Stimulated activated CD8-positive, alpha-beta memory T cell treated with anti-CD3 and anti-CD28 coated beads, Interleukin-7, amount 100 ng/mL, for 24 hours (primary cell): Measurements from ENCODE around the gene MPND.
A peak's percentile ranks its signal among the peaks of the same experiment; 100 is the strongest.

Experiments
- DNase-seq: peaks from one replicate; pipeline ENCODE4 v3.0.0-alpha.2; 2020; ENCODE audit warnings: low read depth

MPND gene

DNA sequence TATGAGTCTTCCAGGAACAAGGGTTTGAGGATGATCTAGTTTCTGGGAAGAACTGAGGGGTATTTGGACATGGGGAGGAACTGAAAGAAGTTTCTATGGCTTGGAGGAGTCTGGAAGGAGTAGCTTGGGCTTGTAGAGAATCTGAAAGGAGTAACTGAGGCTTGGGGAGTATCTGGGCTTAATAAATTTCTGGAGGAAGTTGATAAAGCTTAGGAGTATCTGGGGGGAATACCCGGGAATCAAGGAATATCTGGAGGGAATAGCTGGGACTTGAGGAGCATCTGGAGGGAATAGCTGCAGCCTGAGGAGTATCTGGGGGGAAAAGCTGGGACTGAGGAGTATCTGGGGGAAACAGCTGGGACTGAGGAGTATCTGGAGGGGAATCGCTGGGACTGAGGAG is 22.9 kb upstream of the MPND start:
- DNase-seq: no peak

- no peak for DNase-seq
Measured at GRCh38 chr19:4322942-4323665, 20.3 kb upstream of the MPND start.

DNA sequence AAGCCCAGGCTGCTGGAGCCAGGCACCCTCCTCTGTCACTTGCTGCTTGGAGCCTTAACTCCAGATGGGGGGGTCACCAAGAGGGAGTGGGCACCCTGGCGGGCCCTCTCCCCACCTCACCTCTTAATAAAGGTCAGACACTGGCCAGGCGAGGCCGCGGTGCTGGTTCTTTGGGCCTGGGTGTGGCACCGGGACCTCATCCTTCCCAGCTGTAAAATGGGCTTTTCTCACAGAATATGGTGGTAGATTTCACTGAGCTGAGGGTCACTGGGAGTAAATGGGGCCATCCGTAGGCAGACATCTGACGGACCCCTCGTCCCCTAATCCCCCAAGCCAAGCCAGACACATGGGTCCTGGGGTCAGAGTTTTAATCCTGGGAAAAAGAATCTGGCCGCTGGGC is 19.7 kb upstream of the MPND start:
- no peak for DNase-seq

- DNase-seq: no peak
Measured at GRCh38 chr19:4324228-4324627, 19.1 kb upstream of the MPND start.

GRCh38 chr19:4326215-4326836 is 17.0 kb upstream of the MPND start:
- DNase-seq: no peak

DNA sequence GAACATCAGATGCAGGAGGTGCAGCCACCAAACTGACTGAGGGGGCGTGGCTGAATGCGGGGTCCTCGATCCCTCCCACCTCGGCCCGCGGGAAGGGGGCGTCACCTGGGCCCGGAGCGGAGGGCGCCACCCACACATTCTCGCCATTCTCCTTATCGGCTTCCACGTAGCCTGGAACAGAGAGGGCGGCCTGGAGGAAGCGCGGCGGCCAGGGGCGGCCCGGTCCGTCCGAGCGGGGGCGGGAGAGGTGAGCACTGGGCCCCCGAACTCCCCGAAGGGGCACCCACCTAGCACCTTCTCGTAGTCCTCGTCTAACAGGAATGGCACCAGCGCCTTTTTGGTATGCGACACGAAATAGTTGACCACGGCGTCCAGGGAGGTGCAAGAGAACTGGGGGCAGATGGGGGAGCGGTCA is 16.5 kb upstream of the MPND start:
- DNase-seq: no peak

DNA sequence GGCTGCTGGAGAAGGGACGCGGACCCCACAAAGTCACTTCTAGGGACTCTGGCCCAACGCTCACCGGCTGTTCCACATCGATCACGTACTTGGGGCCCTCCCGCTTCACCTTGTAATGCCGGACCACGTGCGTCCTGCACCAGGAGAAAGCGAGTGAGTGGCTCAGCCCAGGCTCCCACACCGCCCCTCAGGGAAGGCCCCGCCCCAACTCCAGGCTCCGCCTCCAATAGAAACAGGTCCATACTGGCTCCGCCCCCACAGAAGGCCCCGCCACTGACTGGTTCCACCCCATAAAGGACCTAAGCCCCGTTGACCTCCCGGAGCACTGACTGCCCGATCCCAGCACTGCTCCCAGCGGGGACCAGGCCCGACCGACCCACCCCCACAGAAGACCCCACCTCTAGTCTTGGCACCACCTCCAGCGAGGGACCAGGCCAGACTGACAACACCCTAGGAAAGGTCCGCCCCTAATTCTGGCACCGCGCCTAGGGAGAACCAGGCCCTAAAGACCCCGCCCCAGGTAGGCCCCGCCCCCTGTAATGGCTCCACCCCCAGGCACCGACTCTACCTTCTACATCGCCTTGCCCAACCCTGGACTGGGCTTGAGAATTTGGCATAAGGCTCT is 16.0 kb upstream of the MPND start:
- peak; percentile 65 for DNase-seq

GRCh38 chr19:4327877-4328242 is 15.5 kb upstream of the MPND start:
- no peak for DNase-seq

DNA sequence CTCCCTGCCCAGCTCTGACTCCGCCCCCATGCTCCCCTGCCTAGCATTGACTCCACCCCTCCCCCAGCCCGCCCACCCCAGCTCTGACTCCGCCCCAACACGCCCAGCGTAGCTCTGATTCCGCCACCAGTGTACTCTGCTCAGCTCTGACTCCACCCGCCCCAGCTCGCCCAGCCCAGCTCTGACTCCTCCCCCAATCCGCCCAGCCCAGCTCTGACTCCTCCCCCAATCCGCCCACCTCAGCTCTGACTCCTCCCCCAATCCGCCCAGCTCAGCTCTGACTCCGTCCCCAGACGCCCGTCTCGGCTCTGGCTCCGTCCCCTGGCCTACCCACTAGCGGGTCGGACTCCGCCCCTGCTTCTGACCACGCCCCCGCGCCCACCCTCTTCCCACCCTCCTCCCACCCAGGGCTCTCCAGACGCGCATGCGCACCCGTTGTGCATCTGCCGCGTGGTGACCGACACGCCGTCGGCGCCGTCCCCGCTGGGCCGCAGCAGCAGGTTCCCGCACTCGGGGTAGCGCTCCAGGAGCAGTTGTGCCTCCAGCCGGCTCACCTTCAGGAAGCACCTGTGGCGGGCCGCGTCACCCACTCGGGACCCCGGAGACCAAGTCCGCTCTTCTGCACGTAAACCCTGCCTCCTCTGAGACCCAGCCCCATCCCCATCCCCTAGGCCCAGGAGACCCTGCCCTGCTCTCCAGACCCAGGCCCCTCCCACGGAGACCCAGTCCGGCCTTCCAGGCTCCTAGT is 14.9 kb upstream of the MPND start:
- peak; percentile 96 for DNase-seq

DNA sequence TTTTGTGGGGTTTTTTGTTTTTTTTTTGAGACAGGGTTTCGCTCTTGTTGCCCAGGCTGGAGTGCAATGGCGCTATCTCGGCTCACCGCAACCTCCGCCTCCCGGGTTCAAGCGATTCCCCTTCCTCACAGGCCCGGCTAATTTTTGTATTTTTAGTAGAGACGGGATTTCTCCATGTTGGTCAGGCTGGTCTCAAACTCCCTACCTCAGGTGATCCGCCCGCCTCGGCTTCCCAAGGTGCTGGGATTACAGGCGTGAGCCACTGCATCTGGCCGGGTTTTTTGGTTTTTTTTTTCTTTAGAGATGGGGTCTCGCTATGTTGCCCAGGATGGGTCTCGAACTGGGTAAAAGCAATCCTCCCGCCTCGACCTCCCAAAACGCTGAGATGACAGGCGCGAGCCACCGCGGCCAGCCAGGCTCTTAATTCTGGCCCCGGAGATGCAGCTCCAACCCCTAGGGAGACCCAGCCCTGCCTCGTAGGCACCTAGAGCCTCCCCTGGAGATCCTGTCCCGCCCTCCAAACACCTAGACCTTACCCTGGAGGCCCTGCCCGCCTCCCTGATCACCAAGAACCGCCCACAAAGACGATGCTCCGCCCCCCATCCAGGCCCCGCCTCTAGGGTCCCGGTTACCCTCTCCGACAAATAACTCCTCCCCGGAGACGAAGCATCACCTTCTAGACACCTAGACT is 14.2 kb upstream of the MPND start:
- DNase-seq: peak; percentile 29

DNA sequence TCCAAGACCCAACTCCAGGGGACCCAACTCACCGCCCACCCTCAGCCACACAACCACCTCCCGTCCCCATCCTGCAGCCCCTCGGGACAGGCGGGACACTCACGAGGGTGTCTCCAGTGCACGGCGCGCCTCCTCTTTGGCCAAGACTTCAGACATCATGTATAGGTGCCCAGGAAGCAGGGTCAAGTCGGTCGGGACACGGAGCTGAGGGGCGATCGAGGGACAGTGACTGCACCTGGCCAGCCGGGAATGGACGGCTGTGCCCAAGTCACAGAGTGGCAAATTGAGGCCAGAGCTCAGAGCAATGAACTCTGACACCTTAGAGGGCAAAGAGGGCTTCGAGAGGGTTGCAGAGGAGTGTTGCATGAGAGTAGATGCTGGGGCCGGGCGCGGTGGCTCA is 13.5 kb upstream of the MPND start:
- no peak for DNase-seq

GRCh38 chr19:4334929-4335570 is 8.3 kb upstream of the MPND start:
- no peak for DNase-seq

DNA sequence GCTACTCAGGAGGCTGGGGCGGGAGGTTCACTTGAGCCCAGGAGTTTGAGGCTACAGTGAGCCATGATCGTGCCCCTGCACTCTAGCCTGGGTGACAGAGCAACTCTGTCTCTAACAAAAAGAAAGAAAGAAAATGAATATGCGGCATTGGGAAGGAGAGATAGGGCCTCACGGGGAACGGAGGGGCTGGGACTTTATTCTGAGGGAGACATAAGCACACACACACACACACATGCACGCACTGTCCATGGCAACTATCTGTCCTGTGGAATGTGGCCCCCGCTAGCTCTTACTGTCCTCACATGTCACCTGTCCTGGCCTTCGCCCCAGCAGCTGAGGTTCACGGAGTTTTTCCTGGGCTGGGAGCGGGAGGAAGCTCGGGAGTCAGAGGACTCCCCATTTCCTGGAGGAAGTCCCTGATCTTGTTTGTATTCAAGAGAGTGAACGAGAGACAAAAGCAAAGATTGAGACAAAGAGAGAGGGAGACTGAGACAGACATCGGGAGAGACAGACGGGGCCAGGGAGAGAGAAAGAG is 5.4 kb upstream of the MPND start:
- no peak for DNase-seq

DNA sequence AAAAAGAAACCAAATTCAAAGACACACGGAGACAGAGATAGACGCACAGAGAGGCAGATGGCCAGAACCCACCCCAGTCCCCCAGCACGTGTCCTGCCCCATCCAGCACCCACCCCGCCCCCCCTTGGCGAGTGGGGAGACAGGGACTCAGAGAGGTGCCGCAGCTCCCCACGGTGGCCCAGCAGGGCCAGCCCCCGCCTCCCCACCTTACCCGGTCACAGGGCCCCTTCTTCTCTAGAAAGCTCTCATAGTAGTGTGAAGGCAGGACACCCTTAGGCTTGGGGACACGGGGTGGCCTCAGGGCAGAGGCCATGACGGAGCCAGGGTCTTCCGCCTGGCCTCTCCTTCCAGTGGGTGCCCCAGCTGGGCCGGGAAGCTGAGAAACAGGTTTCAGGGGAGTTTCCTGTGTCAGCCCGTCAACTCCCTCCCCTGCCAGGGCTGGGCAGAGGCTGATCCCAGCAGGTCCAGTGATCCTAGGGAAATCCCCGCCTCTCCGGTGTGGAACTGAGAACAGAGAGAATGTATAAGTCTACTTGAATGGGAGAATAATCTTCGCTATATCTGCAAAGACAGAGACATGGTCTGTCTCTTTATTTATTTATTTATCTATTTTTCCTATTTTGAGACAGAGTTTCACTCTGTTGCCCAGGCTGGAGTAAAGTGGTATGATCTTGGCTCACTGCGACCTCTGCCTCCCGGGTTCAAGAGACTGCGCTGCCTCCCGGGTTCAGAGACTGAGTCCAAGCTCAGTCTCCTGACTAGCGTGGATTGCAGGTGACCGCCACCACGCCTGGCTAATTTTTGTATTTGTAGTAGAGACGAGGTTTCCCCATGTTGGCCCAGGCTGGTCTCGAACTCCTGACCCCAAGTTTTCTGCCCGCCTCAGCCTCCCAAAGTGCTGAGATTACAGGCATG is 4.7 kb upstream of the MPND start, which contains the start of gene STAP2:
Gene STAP2, minus strand, starts transcription at position 387 of the 915 bp plus-strand sequence. Its CDS starts 74 bp downstream, at position 313.
- DNase-seq: no peak

- DNase-seq: no peak
Measured at GRCh38 chr19:4342314-4342614, 1.1 kb upstream of the MPND start.

DNA sequence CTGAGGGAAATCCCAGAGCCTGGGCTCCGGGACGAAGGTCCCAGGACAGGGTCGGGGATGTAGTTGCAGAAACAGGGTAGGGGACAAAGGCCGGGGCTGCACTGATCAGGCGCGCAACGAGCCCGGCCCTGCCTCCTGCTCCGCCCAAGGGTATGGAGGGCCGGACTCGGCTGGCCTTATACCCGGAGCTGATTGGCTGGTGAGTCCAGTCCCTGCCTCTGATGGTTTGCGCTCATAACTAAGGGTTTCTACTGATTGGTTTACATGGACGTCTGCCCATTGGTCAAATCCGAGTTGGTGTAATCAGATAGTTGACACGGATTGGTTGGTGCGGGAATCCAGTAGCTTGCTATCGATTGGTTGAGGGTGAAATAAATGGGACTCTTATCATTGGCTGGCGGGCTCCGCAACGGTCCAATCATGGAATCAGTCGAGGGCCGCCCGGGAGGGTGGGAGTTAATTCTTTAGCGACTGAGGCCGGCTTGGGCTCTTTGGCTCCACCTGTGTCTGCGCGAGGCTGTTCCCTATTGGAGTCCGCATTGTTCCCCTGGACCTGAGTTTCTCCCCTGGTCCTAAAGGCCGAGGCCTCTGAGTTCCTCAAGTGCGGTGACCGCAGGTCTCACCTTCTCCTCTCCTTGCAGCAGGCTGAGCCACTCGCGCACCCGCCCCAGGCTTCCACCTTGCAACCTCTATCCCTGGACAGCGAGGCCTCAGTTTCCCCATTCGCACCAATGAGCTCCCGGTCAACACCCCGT is 570 bp upstream of the MPND start:
- peak; percentile 79 for DNase-seq

DNA sequence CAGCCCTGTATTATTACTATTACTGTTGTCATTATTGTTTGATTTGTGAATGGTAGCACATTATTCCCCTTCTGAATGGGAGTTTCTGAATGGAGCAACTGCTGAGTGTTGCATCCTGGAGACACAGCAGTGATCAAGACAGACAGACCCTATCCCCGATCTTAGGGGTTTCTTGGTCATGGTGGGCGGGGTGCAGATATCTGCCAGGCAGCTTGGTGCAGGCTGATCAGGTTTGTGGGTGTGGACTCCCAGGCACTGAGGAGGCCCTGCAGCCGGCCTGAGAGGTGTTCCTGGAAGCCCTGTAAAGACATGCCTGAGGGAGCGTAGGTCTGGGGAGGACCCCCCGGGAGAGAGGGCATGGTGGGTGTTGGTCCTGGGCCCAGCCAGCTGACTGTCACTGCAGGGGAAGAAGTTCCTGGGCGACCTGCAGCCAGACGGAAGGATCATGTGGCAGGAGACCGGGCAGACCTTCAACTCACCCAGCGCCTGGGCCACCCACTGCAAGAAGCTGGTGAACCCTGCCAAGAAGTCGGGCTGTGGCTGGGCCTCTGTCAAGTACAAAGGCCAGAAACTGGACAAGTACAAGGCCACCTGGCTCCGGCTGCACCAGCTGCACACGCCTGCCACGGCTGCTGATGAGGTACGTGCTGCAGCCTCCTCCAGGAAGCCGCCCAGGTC is 2.1 kb downstream of the MPND start:
- DNase-seq: no peak

DNA sequence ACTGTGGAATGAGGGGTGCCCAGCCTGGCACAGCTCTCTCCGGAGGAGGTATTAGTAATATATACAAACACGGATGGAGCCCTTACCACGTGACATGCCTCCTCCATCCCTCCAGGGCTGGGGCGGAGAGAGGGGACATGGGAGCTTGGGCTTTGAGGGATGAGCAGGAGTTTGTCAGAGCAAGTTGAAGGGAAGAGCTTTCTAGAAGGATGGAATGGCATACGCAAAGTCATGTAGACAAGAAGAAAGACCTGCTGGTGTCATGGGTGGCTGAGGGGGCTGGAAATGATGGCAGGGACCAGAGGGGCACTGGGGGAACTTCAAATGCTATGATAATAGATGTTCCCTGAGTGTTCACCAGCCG is 2.6 kb downstream of the MPND start:
- no peak for DNase-seq

DNA sequence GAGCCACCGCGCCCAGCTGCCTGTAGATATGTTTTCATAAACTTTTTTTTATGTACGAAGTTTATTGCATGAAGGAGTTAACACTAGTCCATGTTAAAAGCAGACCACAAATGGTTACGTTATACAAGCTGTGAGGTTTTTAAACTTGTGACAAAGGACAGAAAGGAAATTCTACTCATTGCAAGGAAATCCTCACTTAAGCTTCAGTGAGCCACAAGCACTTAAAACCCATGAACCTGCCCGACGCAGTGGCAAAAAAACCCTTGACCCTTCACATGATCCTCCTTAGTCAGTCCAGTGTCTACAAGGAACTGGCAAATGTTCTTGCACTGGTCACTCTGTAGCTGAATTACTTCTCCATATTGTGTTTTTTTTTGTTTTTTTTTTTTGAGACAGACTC is 4.2 kb downstream of the MPND start:
- no peak for DNase-seq
